HCT116 (cell line): ENCODE measurements around the gene DDO. TPM values are rescaled to one million over a fixed set of nuclear protein-coding genes. Genes with fewer than 3 reads are reported as not detected.

Experiments
- ATAC-seq: fragments of 200-7000 bp; cut with Tn5 transposase; 2 replicates; pipeline ENCODE4 v1.9.1; 2020; ENCODE audit warnings: mild to moderate bottlenecking, moderate library complexity
- BruUV-seq: library from RNA; stranded (reverse); fragments of 400-500 nt; replicated peaks from 2 replicates; lab custom pipeline; 2021; lab: Mats Ljungman, UMichigan
- CTCF ChIA-PET: fragments of 300-600 bp; sonication (Branson Sonifier 250); formaldehyde crosslinking; loops from one replicate; lab custom pipeline; 2021; ENCODE audit warnings: antibody characterized with exemption; lab: Charles Lee
- POLR2A ChIA-PET: fragments of 300-600, 350-600 bp; sonication (Branson Sonifier 250); formaldehyde crosslinking; loops from one replicate; lab custom pipeline; 2021; ENCODE audit warnings: antibody characterized with exemption; lab: Charles Lee
- RAD21 ChIA-PET, 2 experiments: fragments of 300-600 bp; sonication (Branson Sonifier 250); formaldehyde crosslinking; loops; one replicate each; lab custom pipeline; 2023; ENCODE audit warnings: low total read pairs in 2 of 2; ENCODE audit not compliant: uncharacterized antibody in 2 of 2, unreplicated experiment in 2 of 2, low non-redundant PET in 1 of 2; lab: Charles Lee
- DNase-seq: peaks from one replicate; pipeline ENCODE4 v3.0.0-alpha.2; 2010; ENCODE audit warnings: low read depth, low spot score
- H2AFZ ChIP-seq: fragments of 200-600 bp; shearing (Covaris generic), sonication (generic); 2 replicates; pipeline ENCODE4 v1.6.1; 2017; ENCODE audit warnings: low read depth, mixed run types, mixed read lengths, antibody characterized with exemption, low read length; ENCODE audit not compliant: poor library complexity, severe bottlenecking
- H3K27ac ChIP-seq: 2 replicates; pipeline ENCODE4 v1.5.1; 2012; ENCODE audit warnings: low read depth, low read length
- H3K27me3 ChIP-seq: fragments of 200-600 bp; sonication (generic); 2 replicates; pipeline ENCODE4 v1.6.1; 2016; ENCODE audit warnings: mixed run types, low read length, mixed read lengths; ENCODE audit not compliant: insufficient read depth
- H3K36me3 ChIP-seq, 2 experiments: fragments of 200-500 bp in 1 of 2; fragments of 200-600 bp in 1 of 2; sonication (Bioruptor generic) in 1 of 2; sonication (generic) in 1 of 2; 2 replicates each; pipeline versions ENCODE4 v1.5.1 to v1.6.1; 2014 to 2016; ENCODE audit warnings: low read length in 2 of 2, inconsistent platforms in 1 of 2, mixed read lengths in 1 of 2, mixed run types in 1 of 2; ENCODE audit not compliant: insufficient read depth in 2 of 2, control insufficient read depth in 1 of 2
- H3K4me1 ChIP-seq, 2 experiments: fragments of 200-600 bp in 1 of 2; sonication (generic) in 1 of 2; 2 replicates each; pipeline versions ENCODE4 v1.5.1 to v1.6.1; 2012 to 2017; ENCODE audit warnings: low read length in 2 of 2, inconsistent platforms in 1 of 2, mild to moderate bottlenecking in 1 of 2, mixed read lengths in 1 of 2, mixed run types in 1 of 2, moderate library complexity in 1 of 2; ENCODE audit not compliant: insufficient read depth in 2 of 2, control insufficient read depth in 1 of 2
- H3K4me2 ChIP-seq: fragments of 200-600 bp; sonication (generic); 2 replicates; pipeline ENCODE4 v1.6.1; 2017; ENCODE audit warnings: mixed run types, low read length, mixed read lengths
- H3K4me3 ChIP-seq, 2 experiments: fragments of 200-600 bp in 1 of 2; sonication (generic) in 1 of 2; replicated peaks in 1 of 2; 2 replicates each; pipeline ENCODE4 v1.5.1; 2011 to 2016; ENCODE audit warnings: low read length in 2 of 2, control low read depth in 1 of 2, low read depth in 1 of 2, mild to moderate bottlenecking in 1 of 2, mixed read lengths in 1 of 2, mixed run types in 1 of 2
- H3K79me2 ChIP-seq: fragments of 200-600 bp; sonication (generic); 2 replicates; pipeline ENCODE4 v1.6.1; 2017; ENCODE audit warnings: mild to moderate bottlenecking, mixed run types, low read length, moderate library complexity, mixed read lengths; ENCODE audit not compliant: insufficient read depth
- H3K9ac ChIP-seq: fragments of 200-600 bp; sonication (generic); 2 replicates; pipeline ENCODE4 v1.6.1; 2016; ENCODE audit warnings: low read length, mixed read lengths
- H3K9me2 ChIP-seq: fragments of 200-600 bp; sonication (generic), shearing (Covaris generic); 2 replicates; pipeline ENCODE4 v1.6.1; 2017; ENCODE audit warnings: mixed run types, mild to moderate bottlenecking, moderate library complexity; ENCODE audit not compliant: insufficient read depth
- H3K9me3 ChIP-seq, 2 experiments: fragments of 200-500 bp in 1 of 2; fragments of 200-600 bp in 1 of 2; sonication (Bioruptor generic) in 1 of 2; sonication (generic) in 1 of 2; 2 replicates each; pipeline ENCODE4 v1.6.1; 2014 to 2017; ENCODE audit warnings: low read length in 2 of 2, mixed read lengths in 2 of 2, inconsistent platforms in 1 of 2, low read depth in 1 of 2, mild to moderate bottlenecking in 1 of 2, mixed run types in 1 of 2, moderate library complexity in 1 of 2; ENCODE audit not compliant: control insufficient read depth in 1 of 2, insufficient read depth in 1 of 2
- H4K20me1 ChIP-seq: fragments of 200-600 bp; sonication (generic), shearing (Covaris generic); 2 replicates; pipeline ENCODE4 v1.6.1; 2017; ENCODE audit warnings: mixed run types, mild to moderate bottlenecking, moderate library complexity; ENCODE audit not compliant: insufficient read depth
- CBX3 ChIP-seq: IDR thresholded peaks from 2 replicates; pipeline ENCODE4 v1.6.1; 2012; ENCODE audit warnings: low read depth
- JUND ChIP-seq: IDR thresholded peaks from 2 replicates; pipeline ENCODE4 v1.6.1; 2012
- MAX ChIP-seq: IDR thresholded peaks from 2 replicates; pipeline ENCODE4 v1.6.1; 2012
- POLR2AphosphoS5 ChIP-seq: IDR thresholded peaks from 2 replicates; pipeline ENCODE4 v1.6.1; 2011; ENCODE audit warnings: mild to moderate bottlenecking, low read depth, low read length, moderate library complexity
- RAD21 ChIP-seq: IDR thresholded peaks from 2 replicates; pipeline ENCODE4 v1.6.1; 2012; ENCODE audit warnings: low read depth, mild to moderate bottlenecking
- REST ChIP-seq: IDR thresholded peaks from 2 replicates; pipeline ENCODE4 v1.6.1; 2012; ENCODE audit warnings: low read depth
- SIN3A ChIP-seq: IDR thresholded peaks from 2 replicates; pipeline ENCODE4 v1.6.1; 2012; ENCODE audit warnings: low read depth
- SP1 ChIP-seq: IDR thresholded peaks from 2 replicates; pipeline ENCODE4 v1.6.1; 2012; ENCODE audit warnings: low read depth
- YY1 ChIP-seq: IDR thresholded peaks from 2 replicates; pipeline ENCODE4 v1.6.1; 2011; ENCODE audit warnings: low read length, low read depth, moderate library complexity, mild to moderate bottlenecking; ENCODE audit not compliant: insufficient replicate concordance; ENCODE audit errors: extremely low read depth
- ZBTB33 ChIP-seq: IDR thresholded peaks from 2 replicates; pipeline ENCODE4 v1.6.1; 2011; ENCODE audit warnings: mild to moderate bottlenecking, low read length, moderate library complexity; ENCODE audit not compliant: insufficient replicate concordance; ENCODE audit errors: extremely low read depth
- ZFX ChIP-seq: fragments of 450-650 bp; IDR thresholded peaks from 2 replicates; pipeline ENCODE4 v1.6.1; 2017
- ZNF274 ChIP-seq: fragments of 200-500 bp; sonication (Bioruptor generic); IDR thresholded peaks from 2 replicates; pipeline ENCODE4 v1.6.1; 2014; ENCODE audit warnings: mild to moderate bottlenecking, low read depth, low read length, inconsistent platforms
- intact Hi-C: fragments of 100-400 bp; cut with micrococcal nuclease; formaldehyde crosslinking; loops from 2 replicates; pipeline ENCODE4 v1.10.0; 2022
- total RNA-seq: library from RNA; stranded (reverse); gene quantifications from one replicate; pipeline ENCODE4 v1.2.1, GENCODE V29; 2021; ENCODE audit not compliant: unreplicated experiment

Gene DDO
- total RNA-seq, 1 experiment from 2014 or later, result not detected

- TF ChIP-seq REST (no peak), ZBTB33 (no peak)
Measured at GRCh38 chr6:110389689-110390382, 25.5 kb downstream of the DDO start (continued).

GRCh38 chr6:110387986-110388385, 27.4 kb downstream of the DDO start:
- no TSS peak for BruUV-seq
- POLR2A ChIA-PET, result no interaction called here
- Histone ChIP-seq H3K9me3 (no peaks in the 10 kb centered on the region), H3K4me1 (no peaks in the 10 kb centered on the region), H2AFZ (no peak overlapping the region), H3K27ac (no peak overlapping the region), H3K4me3 (no peak overlapping the region), H3K9me2 (no peaks in the 10 kb centered on the region), H3K9ac (no peak overlapping the region), H3K79me2 (no peaks in the 10 kb centered on the region), H3K36me3 (no peaks in the 10 kb centered on the region), H3K27me3 (no peaks in the 10 kb centered on the region), H4K20me1 (no peaks in the 10 kb centered on the region), H3K4me2 (no peak overlapping the region)
- ATAC-seq (no peak), DNase-seq (no peak)
- intact Hi-C loops, result no loop called here
- CTCF ChIA-PET, result no interaction called here
- RAD21 ChIA-PET, result no interaction called here
- no peak for TF ChIP-seq SIN3A
- TF ChIP-seq ZFX, result no peak
- no peak for TF ChIP-seq POLR2AphosphoS5
- TF ChIP-seq MAX, result no peak
- TF ChIP-seq JUND, result no peak
- TF ChIP-seq ZNF274, result no peak
- no peak for TF ChIP-seq CBX3
- TF ChIP-seq YY1, result no peak
- no peak for TF ChIP-seq REST
- TF ChIP-seq ZBTB33, result no peak
- TF ChIP-seq RAD21, result no peak
- no peak for TF ChIP-seq SP1
